Activated gamma-delta T cell (primary cell): Measurements from ENCODE around the gene LMLN.
"Not testable (repeated sequence)": the region's sequence is repeated elsewhere in the genome, so short reads cannot be mapped to it uniquely, and the experiment has no call there.

Experiments
- DNase-seq: peaks from one replicate; lab custom pipeline; 2025; lab: John Stamatoyannopoulos, UW

Gene LMLN

DNA sequence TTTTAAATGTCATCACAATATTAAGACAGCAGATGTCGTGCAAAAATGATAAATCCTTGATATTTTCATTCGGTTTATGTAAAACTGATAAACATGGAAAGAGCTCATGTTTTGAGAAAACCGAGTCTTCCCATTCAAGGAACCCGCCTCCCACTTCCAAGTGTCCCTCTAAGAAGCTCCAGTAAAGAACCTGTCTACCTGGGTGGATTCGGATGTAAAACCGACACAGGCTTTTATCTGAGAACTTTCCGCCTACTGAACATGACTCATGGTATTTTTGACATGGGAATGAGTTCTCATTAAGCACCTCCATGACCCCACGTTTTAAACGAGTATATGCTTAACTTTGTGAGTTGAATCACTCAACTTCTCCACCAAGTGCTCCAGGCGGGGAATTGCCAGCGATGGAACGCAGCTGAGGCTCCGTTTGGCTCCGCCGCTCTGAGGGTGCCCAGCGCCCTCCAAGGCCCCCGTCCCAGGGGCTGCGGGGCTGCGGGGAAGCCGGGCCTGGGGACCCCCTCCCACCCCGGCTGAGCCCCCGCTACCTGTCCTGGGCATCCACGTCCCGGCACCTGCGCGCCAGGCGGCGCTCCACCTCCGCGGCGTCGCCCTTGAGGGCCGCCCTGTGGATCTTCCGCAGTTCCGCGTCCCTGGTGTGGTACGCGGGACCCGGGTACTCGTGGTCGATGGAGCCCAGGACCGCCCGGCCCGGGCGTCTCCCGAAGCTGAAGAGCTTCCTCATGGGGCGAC is 119.9 kb downstream of the LMLN start:
- DNase-seq = no peak

DNA sequence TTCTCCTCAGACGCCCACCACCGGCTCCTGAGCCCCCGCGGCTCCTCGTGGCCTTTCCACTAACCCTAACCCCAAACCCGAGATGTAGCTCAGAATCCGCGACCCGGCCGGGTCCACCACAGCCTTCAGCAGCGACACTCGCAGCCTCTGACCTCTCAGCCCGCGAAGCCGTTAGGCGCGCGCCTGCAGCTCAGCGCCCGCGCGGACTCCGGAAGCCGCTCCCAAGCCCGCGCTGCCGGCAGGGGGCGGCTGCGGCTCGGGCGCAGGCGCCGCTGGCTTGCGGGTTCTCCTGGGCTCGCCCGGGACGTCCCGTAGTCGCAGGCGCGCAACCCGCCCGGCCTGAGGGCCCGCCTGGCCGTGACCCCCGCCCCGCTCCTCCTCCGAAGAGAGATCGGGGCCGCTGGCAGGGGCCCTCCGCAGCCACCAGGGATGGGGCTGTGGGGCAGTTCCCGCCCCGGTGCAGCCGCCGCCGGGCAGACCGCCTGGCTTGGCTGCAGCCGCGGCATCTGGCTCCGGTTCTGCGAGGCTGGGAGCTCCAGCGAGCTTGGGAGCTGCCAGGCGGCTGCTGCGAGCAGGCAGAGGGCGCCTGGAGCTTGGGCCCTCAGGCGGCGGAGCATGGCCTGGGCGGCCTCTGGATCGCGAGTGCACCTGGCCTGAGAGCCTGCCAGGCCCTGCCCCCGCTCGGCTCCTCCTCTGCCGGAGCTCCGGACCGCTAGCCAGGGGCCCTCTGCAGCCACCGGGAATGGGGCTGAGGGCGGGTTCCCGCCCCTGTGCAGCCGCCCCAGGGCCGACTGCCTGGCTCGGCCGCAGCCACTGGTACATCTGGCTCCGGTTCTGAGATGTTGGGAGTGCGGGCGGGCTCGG is 120.7 kb downstream of the LMLN start:
- DNase-seq = peak; percentile 58

DNA sequence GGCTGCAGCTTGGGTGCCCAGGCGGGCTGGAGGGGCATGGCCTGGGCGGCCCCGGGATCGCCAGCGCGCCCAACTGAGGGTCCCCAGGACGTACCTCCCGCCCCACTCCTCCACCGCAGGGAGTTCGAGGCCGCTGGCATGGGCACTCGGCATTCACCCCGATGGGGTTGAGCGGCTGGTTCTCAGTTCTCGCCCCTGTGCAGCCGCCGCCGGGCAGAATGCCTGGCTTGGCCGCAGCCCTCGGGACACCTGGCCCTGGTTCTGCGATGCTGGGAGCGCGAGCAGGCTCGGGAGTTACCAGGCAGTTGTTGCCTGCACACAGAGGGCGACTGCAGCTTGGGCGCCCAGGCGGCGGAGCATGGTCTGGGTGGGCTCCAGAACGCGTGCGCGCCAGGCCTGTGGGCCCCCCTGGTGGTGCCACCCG is 121.4 kb downstream of the LMLN start:
- no peak for DNase-seq

DNA sequence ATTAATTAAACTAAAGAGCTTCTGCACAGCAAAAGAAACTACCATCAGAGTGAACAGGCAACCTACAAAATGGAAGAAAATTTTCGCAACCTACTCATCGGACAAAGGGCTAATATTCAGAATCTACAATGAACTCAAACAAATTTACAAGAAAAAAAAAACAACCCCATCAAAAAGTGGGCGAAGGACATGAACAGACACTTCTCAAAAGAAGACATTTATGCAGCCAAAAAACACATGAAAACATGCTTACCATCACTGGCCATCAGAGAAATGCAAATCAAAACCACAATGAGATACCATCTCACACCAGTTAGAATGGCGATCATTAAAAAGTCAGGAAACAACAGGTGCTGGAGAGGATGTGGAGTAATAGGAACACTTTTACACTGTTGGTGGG is 122.2 kb downstream of the LMLN start:
- not testable (repeated sequence) for DNase-seq

DNA sequence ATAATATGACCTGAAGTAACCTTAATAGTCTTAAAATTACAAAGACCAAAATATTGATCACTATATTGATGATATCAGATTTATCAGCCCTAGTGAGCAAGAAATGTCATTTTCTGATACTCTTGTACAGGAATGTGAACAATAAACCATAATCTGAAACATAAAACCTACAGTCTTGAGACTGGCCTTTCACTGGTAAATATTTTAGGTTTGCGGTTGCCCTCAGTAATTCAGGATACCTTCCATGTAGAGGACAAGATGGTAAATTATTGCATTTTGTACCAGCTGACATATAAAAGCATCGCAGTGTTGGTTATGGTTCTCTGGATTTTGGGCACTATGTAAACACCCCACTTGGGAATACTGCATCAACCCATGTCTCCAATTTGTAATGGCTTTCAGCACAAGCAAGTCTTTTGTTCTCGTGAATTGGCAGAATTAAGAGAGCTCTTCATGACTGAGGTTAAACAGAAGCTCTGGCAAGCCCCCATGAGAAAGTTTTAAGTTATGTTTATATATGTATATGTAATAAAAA is 128.5 kb downstream of the LMLN start:
- no peak for DNase-seq

DNA sequence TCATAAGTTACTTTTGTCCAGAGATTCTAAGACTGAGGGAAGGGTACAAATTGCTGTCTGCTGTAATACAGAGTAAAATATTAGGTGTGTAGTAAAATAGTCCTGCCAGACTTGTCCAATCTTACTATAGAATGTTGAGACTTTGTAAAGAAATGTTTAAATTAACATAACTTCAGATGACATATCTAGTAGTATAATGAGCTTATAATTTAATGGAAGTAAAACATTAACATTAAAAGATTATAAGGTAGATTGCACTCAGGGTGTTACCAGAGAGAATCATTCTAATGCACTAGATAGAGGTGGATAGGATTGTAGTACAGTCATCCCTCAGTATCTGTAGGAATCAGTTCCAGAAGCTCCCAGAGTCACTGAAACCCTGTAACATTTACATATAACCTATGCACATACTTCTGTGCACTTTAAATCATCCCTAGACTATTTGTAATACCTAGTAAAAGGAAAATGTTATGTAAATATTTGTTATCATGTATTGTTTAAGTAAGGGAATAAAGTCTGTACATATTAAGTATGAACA is 130.8 kb downstream of the LMLN start:
- no peak for DNase-seq

DNA sequence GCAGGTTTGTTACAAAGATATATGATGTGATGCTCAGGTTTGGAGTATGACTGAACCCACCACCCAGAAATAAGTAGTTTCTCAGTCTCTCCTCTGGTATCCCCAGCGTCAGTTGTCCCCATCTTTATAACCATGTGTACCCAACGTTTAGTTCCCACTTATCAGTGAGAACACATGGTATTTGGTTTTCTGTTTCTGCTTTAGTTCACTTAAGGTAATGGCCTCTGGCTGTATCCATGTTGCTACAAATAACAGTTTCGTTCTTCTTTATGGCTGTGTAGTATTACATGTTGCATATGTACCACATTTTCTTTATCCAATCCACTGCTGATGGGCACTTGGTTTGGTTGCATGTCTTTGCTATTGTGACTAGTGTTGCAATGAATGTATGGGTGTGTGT is 132.3 kb downstream of the LMLN start:
- no peak for DNase-seq

DNA sequence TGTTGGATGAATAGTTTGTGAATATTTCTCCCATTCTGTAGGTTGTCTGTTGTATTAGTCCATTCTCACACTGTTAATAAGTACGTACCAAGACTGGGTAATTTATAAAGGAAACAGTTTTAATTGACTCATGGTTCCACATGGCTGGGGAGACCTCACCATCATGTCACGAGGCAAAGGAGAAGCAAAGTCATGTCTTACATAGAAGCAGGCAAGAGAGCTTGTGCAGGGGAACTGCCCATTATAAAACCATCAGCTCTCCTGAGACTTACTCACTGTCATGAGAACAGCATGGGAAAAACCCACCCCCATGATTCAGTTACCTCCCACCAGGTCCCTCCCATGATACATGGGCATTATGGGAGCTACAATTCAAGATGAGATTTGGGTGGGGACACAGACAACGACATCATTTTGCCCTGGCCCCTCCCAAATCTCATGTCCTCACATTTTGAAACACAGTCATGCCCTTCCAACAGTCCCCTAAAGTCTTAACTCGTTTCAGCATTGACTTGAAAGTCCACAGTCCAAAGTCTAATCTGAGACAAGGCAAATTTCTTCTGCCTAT is 133.2 kb downstream of the LMLN start:
- no peak for DNase-seq
